CD4-positive, alpha-beta memory T cell (primary cell): ENCODE results near the gene TAOK2. TPM values are rescaled to one million over a fixed set of nuclear protein-coding genes. Genes with fewer than 3 reads are reported as not detected.
"Not testable (repeated sequence)": the region's sequence is repeated elsewhere in the genome, so short reads cannot be mapped to it uniquely, and the experiment has no call there.

Source experiments
- CTCF ChIA-PET: fragments of 350-600 bp; sonication (Branson Sonifier 250); formaldehyde crosslinking; loops from one replicate; lab custom pipeline; 2021; ENCODE audit warnings: inconsistent platforms; ENCODE audit not compliant: partially characterized antibody; lab: Charles Lee
- POLR2A ChIA-PET: fragments of 350-600 bp; sonication (Branson Sonifier 250); formaldehyde crosslinking; loops from one replicate; lab custom pipeline; 2021; ENCODE audit not compliant: partially characterized antibody; lab: Charles Lee
- DNase-seq, 5 donors: peaks; one replicate each; pipeline versions ENCODE4 v3.0.0 to v3.0.0-alpha.2; 2020 to 2022; ENCODE audit warnings: mixed read lengths in 1 of 5
- H3K27ac ChIP-seq: one replicate; pipeline ENCODE4 v1.7.0; 2013; ENCODE audit warnings: low read depth, low read length
- H3K27me3 ChIP-seq: 2 replicates; pipeline ENCODE4 v1.7.0; 2013; ENCODE audit warnings: mild to moderate bottlenecking, low read length, moderate library complexity; ENCODE audit not compliant: insufficient read depth
- H3K36me3 ChIP-seq: 2 replicates; pipeline ENCODE4 v1.7.0; 2013; ENCODE audit warnings: mild to moderate bottlenecking, low read length, moderate library complexity; ENCODE audit not compliant: insufficient read depth
- H3K4me1 ChIP-seq: 2 replicates; pipeline ENCODE4 v1.7.0; 2013; ENCODE audit warnings: mild to moderate bottlenecking, low read length, moderate library complexity; ENCODE audit not compliant: insufficient read depth
- H3K4me3 ChIP-seq, 2 donors: one replicate each; pipeline ENCODE4 v1.7.0; 2013; ENCODE audit warnings: low read length in 2 of 2, mild to moderate bottlenecking in 1 of 2
- H3K9me3 ChIP-seq, 2 donors: one replicate each; pipeline ENCODE4 v1.7.0; 2013; ENCODE audit warnings: low read length in 2 of 2, control low read depth in 1 of 2; ENCODE audit not compliant: control insufficient read depth in 1 of 2
- H3K27ac Mint-ChIP-seq, 7 donors: one replicate each; pipeline ENCODE4 v1.8.0; 2020 to 2021; ENCODE audit warnings: mixed read lengths in 7 of 7, mild to moderate bottlenecking in 6 of 7, inconsistent platforms in 3 of 7, moderate library complexity in 3 of 7
- H3K27me3 Mint-ChIP-seq, 2 donors: one replicate each; pipeline ENCODE4 v1.8.0; 2020 to 2021; ENCODE audit warnings: mixed read lengths in 2 of 2
- H3K36me3 Mint-ChIP-seq, 2 donors: one replicate each; pipeline ENCODE4 v1.8.0; 2020 to 2021; ENCODE audit warnings: mixed read lengths in 2 of 2, inconsistent platforms in 1 of 2, mild to moderate bottlenecking in 1 of 2
- H3K4me1 Mint-ChIP-seq, 4 donors: one replicate each; pipeline ENCODE4 v1.8.0; 2020 to 2021; ENCODE audit warnings: mixed read lengths in 4 of 4, mild to moderate bottlenecking in 1 of 4
- H3K4me3 Mint-ChIP-seq, 8 donors: one replicate each; pipeline ENCODE4 v1.8.0; 2020 to 2021; ENCODE audit warnings: mixed read lengths in 8 of 8, mild to moderate bottlenecking in 7 of 8, moderate library complexity in 6 of 8, inconsistent platforms in 3 of 8
- H3K9me3 Mint-ChIP-seq, 8 donors: one replicate each; pipeline ENCODE4 v1.8.0; 2020 to 2021; ENCODE audit warnings: mixed read lengths in 8 of 8, mild to moderate bottlenecking in 5 of 8, inconsistent platforms in 3 of 8, moderate library complexity in 1 of 8
- intact Hi-C: fragments of 100-400 bp; cut with micrococcal nuclease; formaldehyde crosslinking; loops from one replicate; pipeline ENCODE4 v1.15.1; 2023
- polyA plus RNA-seq, 2 donors: library from polyadenylated mRNA; unstranded; fragments of 300-500 nt; fragmentation: Illumina TruSeq; gene quantifications; one replicate each; pipeline ENCODE4 v1.2.3, GENCODE V29; 2021
- total RNA-seq, 2 experiments: library from RNA; stranded (reverse); gene quantifications; one replicate each; pipeline ENCODE4 v1.2.3, GENCODE V29; 2021

TAOK2 gene
- total and polyA plus RNA-seq, 4 experiments from 2014 or later = 1.7 to 56.0 (median 31.0) TPM

GRCh38 chr16:30015450-30015849 lies 41.8 kb downstream of the TAOK2 start:
- DNase-seq, H3K27me3 Mint-ChIP-seq, H3K9me3 Mint-ChIP-seq, POLR2A ChIA-PET, H3K27ac ChIP-seq, H3K27ac Mint-ChIP-seq, intact Hi-C loops, CTCF ChIA-PET, H3K36me3 ChIP-seq, H3K4me3 ChIP-seq, H3K4me1 Mint-ChIP-seq, H3K4me1 ChIP-seq, H3K36me3 Mint-ChIP-seq, H3K9me3 ChIP-seq, H3K27me3 ChIP-seq: not testable (repeated sequence)
- peak overlapping the region in 1 of 8 donors; percentile 12 for H3K4me3 Mint-ChIP-seq

GRCh38 chr16:30016555-30017276 lies 43.0 kb downstream of the TAOK2 start:
- H3K4me3 ChIP-seq = no peak overlapping the region
- no peaks in the 10 kb centered on the region for H3K36me3 Mint-ChIP-seq
- H3K36me3 ChIP-seq = no peaks in the 10 kb centered on the region
- intact Hi-C loops = no loop called here
- H3K4me1 ChIP-seq = peaks cover 7% of the 10 kb centered on the region
- H3K27ac ChIP-seq = no peak overlapping the region
- no peak for DNase-seq
- peaks cover 6 to 14% (median 10%) of the 10 kb centered on the region in 4 donors for H3K4me1 Mint-ChIP-seq
- no peak overlapping the region for H3K4me3 Mint-ChIP-seq
- POLR2A ChIA-PET = no interaction called here
- no peaks in the 10 kb centered on the region for H3K9me3 ChIP-seq
- peaks cover 4 to 6% of the 10 kb centered on the region in 2 donors for H3K27me3 Mint-ChIP-seq
- H3K27me3 ChIP-seq = no peaks in the 10 kb centered on the region
- CTCF ChIA-PET = interaction anchor here (1.9 to 3.3 kb wide), 2 partner anchors 16 to 317 kb away, joined by 6 to 11 read pairs; no protein-coding TSS in a partner anchor
- peak overlapping the region in 1 of 7 donors; percentile 14 for H3K27ac Mint-ChIP-seq
- no peaks in the 10 kb centered on the region for H3K9me3 Mint-ChIP-seq

GRCh38 chr16:30017277-30017656 lies 43.6 kb downstream of the TAOK2 start:
- ChIA-PET POLR2A (no interaction called here), CTCF (interaction anchor here (1.9 to 3.3 kb wide), 2 partner anchors 15 to 317 kb away, joined by 6 to 11 read pairs; no protein-coding TSS in a partner anchor)
- peaks cover 9% of the 10 kb centered on the region for H3K4me1 ChIP-seq
- H3K9me3 Mint-ChIP-seq = no peaks in the 10 kb centered on the region
- no peak overlapping the region for H3K4me3 Mint-ChIP-seq
- no peak overlapping the region for H3K27ac ChIP-seq
- H3K36me3 ChIP-seq = no peaks in the 10 kb centered on the region
- no peaks in the 10 kb centered on the region for H3K9me3 ChIP-seq
- H3K4me3 ChIP-seq = no peak overlapping the region
- peak overlapping the region in 1 of 7 donors; percentile 46 for H3K27ac Mint-ChIP-seq
- no peaks in the 10 kb centered on the region for H3K36me3 Mint-ChIP-seq
- no peak for DNase-seq
- intact Hi-C loops = no loop called here
- no peaks in the 10 kb centered on the region for H3K27me3 ChIP-seq
- peaks cover under 1% of the 10 kb centered on the region in 2 donors for H3K27me3 Mint-ChIP-seq
- peaks cover 4 to 13% (median 7%) of the 10 kb centered on the region in 4 donors for H3K4me1 Mint-ChIP-seq

GRCh38 chr16:30017937-30018336 lies 44.3 kb downstream of the TAOK2 start:
- DNase-seq, H3K4me3 Mint-ChIP-seq, H3K27me3 Mint-ChIP-seq, H3K9me3 ChIP-seq, H3K36me3 Mint-ChIP-seq, H3K27ac ChIP-seq, H3K4me3 ChIP-seq, H3K27ac Mint-ChIP-seq, intact Hi-C loops, H3K4me1 ChIP-seq, H3K36me3 ChIP-seq, H3K27me3 ChIP-seq, H3K9me3 Mint-ChIP-seq: not testable (repeated sequence)
- ChIA-PET CTCF (interaction anchor here (0.7 to 3.3 kb wide), 7 partner anchors 15 to 327 kb away, joined by 3 to 11 read pairs (median 3); no protein-coding TSS in a partner anchor), POLR2A (interaction anchor here (0.6 kb wide), 1 partner anchor 177 kb away, joined by 3 read pairs; no protein-coding TSS in a partner anchor)
- peaks cover 4 to 13% (median 7%) of the 10 kb centered on the region in 4 donors for H3K4me1 Mint-ChIP-seq

GRCh38 chr16:30018731-30019158 lies 45.1 kb downstream of the TAOK2 start:
- intact Hi-C loops = no loop called here
- H3K27ac ChIP-seq = no peak overlapping the region
- H3K9me3 ChIP-seq = no peaks in the 10 kb centered on the region
- H3K27me3 Mint-ChIP-seq = no peaks in the 10 kb centered on the region
- H3K4me1 Mint-ChIP-seq = peaks cover 4 to 13% (median 7%) of the 10 kb centered on the region in 4 donors
- POLR2A ChIA-PET = interaction anchor here (0.6 kb wide), 1 partner anchor 156 kb away, joined by 3 read pairs; the partner anchor contains the start of gene CDIPT
- H3K27ac Mint-ChIP-seq = peak overlapping the region in 1 of 7 donors; percentile 28
- peaks cover 9% of the 10 kb centered on the region for H3K4me1 ChIP-seq
- no peak for DNase-seq
- H3K4me3 ChIP-seq = no peak overlapping the region
- H3K4me3 Mint-ChIP-seq = peak overlapping the region in 2 of 8 donors; percentile 1 to 56
- H3K36me3 ChIP-seq = no peaks in the 10 kb centered on the region
- H3K27me3 ChIP-seq = no peaks in the 10 kb centered on the region
- CTCF ChIA-PET = interaction anchor here (0.7 to 3.3 kb wide), 9 partner anchors 14 to 328 kb away, joined by 3 to 11 read pairs (median 3); no protein-coding TSS in a partner anchor
- H3K9me3 Mint-ChIP-seq = no peaks in the 10 kb centered on the region
- H3K36me3 Mint-ChIP-seq = no peaks in the 10 kb centered on the region

- Mint-ChIP-seq H3K4me1 (peaks cover 4 to 13% (median 8%) of the 10 kb centered on the region in 4 donors), H3K4me3 (peak within 1 kb of the TSS in 1 of 8 donors; percentile 20), H3K27me3 (peaks cover 6 to 13% of the 10 kb centered on the region in 2 donors), H3K27ac (no peak within 1 kb of the TSS), H3K36me3 (no peaks in the 10 kb centered on the region), H3K9me3 (peaks cover 0 to under 1% (median 0%) of the 10 kb centered on the region in 8 donors)
- Histone ChIP-seq H3K27ac (no peak within 1 kb of the TSS), H3K4me1 (peaks cover 9% of the 10 kb centered on the region), H3K27me3 (no peaks in the 10 kb centered on the region), H3K36me3 (no peaks in the 10 kb centered on the region), H3K9me3 (no peaks in the 10 kb centered on the region), H3K4me3 (no peak within 1 kb of the TSS)
- no peak for DNase-seq
- intact Hi-C loops = no loop called here
- CTCF ChIA-PET = interaction anchor here (0.6 to 2.0 kb wide), 5 partner anchors 10 to 331 kb away, joined by 3 to 6 read pairs (median 4); no protein-coding TSS in a partner anchor
- POLR2A ChIA-PET = no interaction called here
Observed at GRCh38 chr16:30022887-30023286, 49.2 kb downstream of the TAOK2 start, which contains the start of gene C16orf92. TSS of gene C16orf92 (plus strand) at chr16:30023198. CDS start at chr16:30023341, 143 bp downstream.

- H3K4me3 ChIP-seq = no peak overlapping the region
- intact Hi-C loops = no loop called here
- POLR2A ChIA-PET = no interaction called here
- DNase-seq = no peak
- H3K4me1 ChIP-seq = peaks cover 9% of the 10 kb centered on the region
- H3K36me3 Mint-ChIP-seq = no peaks in the 10 kb centered on the region
- CTCF ChIA-PET = interaction anchor here (1.1 to 2.0 kb wide), 4 partner anchors 10 to 332 kb away, joined by 3 to 6 read pairs (median 4); no protein-coding TSS in a partner anchor
- no peak overlapping the region for H3K27ac Mint-ChIP-seq
- H3K9me3 ChIP-seq = no peaks in the 10 kb centered on the region
- H3K27me3 ChIP-seq = no peaks in the 10 kb centered on the region
- H3K36me3 ChIP-seq = no peaks in the 10 kb centered on the region
- H3K27me3 Mint-ChIP-seq = peaks cover 7 to 16% of the 10 kb centered on the region in 2 donors
- no peak overlapping the region for H3K27ac ChIP-seq
- no peak overlapping the region for H3K4me3 Mint-ChIP-seq
- peaks cover 0 to 2% (median 0%) of the 10 kb centered on the region in 8 donors for H3K9me3 Mint-ChIP-seq
- peaks cover 4 to 13% (median 8%) of the 10 kb centered on the region in 4 donors for H3K4me1 Mint-ChIP-seq
Observed at GRCh38 chr16:30023586-30023985, 49.9 kb downstream of the TAOK2 start.
